HUES48 (cell line): ENCODE results near the gene SLC12A6.
"Not testable (repeated sequence)": the region's sequence is repeated elsewhere in the genome, so short reads cannot be mapped to it uniquely, and the experiment has no call there.

Source experiments
- H3K27ac ChIP-seq: one replicate; pipeline ENCODE4 v1.7.0; 2013; ENCODE audit warnings: low read depth, low read length, inconsistent platforms
- H3K27me3 ChIP-seq: 2 replicates; pipeline ENCODE4 v1.6.1; 2013; ENCODE audit warnings: mild to moderate bottlenecking, low read length; ENCODE audit not compliant: control insufficient read depth, insufficient read depth
- H3K36me3 ChIP-seq: 2 replicates; pipeline ENCODE4 v1.6.1; 2013; ENCODE audit warnings: low read length; ENCODE audit not compliant: control insufficient read depth, insufficient read depth
- H3K4me1 ChIP-seq: 2 replicates; pipeline ENCODE4 v1.6.1; 2013; ENCODE audit warnings: mild to moderate bottlenecking, low read length; ENCODE audit not compliant: control insufficient read depth, insufficient read depth
- H3K4me3 ChIP-seq: 2 replicates; pipeline ENCODE4 v1.5.1; 2013; ENCODE audit warnings: mild to moderate bottlenecking, low read depth, low read length
- H3K9ac ChIP-seq: 2 replicates; pipeline ENCODE4 v1.6.1; 2013; ENCODE audit warnings: mild to moderate bottlenecking, low read depth, low read length, moderate library complexity
- H3K9me3 ChIP-seq: 2 replicates; pipeline ENCODE4 v1.6.1; 2013; ENCODE audit warnings: low read length; ENCODE audit not compliant: control insufficient read depth, insufficient read depth

SLC12A6 gene

DNA sequence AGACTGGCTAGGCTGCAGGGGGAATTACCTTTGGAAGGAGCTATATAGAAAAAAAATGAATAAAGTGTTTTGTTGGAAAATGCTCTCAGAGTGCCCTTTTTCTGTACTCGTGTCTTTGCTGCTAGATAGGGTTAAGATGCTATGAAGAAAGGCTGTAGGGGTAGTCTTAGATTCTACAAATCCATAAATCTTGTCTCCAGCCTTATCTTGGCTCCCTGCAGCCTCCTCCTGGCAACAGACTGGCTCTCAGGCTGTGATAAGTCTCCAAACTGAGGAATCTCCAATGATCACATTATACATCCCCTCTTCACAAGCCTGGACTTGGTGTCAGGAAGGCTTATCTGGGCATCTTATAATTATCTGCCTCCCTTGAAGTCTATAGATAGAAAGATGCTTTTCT is 20.1 kb upstream of the SLC12A6 start:
- Histone ChIP-seq H3K9ac (no peak overlapping the region), H3K27ac (no peak overlapping the region), H3K36me3 (peaks cover 68% of the 10 kb centered on the region), H3K27me3 (no peaks in the 10 kb centered on the region), H3K4me1 (no peaks in the 10 kb centered on the region), H3K9me3 (no peaks in the 10 kb centered on the region), H3K4me3 (no peak overlapping the region)

DNA sequence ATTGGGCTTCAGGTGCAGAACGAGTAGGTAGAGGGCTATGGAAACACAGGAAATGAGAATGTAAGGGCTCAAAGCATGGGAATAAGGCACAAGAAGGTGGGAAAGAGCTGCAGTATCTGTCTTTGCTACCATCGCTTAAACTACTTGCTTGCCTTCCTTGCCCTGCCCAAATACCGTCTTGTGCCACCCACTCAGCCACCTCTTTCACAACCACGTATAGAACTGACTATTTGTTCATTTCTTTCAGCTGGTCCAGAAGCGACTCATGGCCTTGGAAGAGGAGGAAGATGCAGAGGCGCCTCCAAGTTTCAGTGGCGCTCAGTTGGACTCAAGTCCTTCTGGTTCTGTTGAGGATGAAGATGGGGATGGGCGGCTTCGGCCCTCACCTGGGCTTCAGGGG is 17.7 kb upstream of the SLC12A6 start:
- no peaks in the 10 kb centered on the region for H3K4me1 ChIP-seq
- no peaks in the 10 kb centered on the region for H3K9me3 ChIP-seq
- no peak overlapping the region for H3K27ac ChIP-seq
- H3K9ac ChIP-seq, result no peak overlapping the region
- no peak overlapping the region for H3K4me3 ChIP-seq
- H3K36me3 ChIP-seq, result peaks cover 48% of the 10 kb centered on the region
- H3K27me3 ChIP-seq, result no peaks in the 10 kb centered on the region

DNA sequence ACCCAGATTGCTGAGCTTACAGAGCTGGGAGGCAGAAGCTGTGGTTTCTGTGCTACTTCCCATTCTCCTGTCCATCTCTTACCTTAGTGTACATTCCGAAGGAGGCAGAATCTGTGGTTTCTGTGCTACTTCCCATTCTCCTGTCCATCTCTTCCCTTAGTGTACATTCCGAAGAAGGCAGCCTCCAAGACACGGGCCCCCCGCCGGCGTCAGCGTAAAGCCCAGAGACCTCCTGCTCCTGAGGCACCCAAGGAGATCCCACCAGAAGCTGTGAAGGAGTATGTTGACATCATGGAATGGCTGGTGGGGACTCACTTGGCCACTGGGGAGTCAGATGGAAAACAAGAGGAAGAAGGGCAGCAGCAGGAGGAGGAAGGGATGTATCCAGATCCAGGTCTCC is 16.7 kb upstream of the SLC12A6 start:
- Histone ChIP-seq H3K9ac (no peak overlapping the region), H3K9me3 (no peaks in the 10 kb centered on the region), H3K27me3 (no peaks in the 10 kb centered on the region), H3K27ac (no peak overlapping the region), H3K4me1 (no peaks in the 10 kb centered on the region), H3K36me3 (peaks cover 39% of the 10 kb centered on the region), H3K4me3 (no peak overlapping the region)

DNA sequence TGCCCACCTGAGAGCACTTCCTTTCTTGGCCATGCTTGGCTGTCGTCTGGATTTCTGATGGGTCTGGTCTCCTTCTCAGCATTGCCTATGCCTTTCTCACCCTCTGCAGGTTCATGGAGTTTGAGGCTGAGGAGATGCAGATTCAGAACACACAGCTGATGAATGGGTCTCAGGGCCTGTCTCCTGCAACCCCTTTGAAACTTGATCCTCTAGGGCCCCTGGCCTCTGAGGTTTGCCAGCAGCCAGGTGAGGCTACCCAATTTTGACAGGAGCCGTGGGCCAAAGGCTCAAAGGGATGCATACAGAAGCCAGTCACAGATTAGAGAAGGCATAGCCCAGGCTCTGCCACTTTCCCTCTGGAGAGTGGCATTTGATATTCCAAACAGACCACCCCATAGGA is 16.0 kb upstream of the SLC12A6 start:
- Histone ChIP-seq H3K4me3 (no peak overlapping the region), H3K27ac (no peak overlapping the region), H3K4me1 (no peaks in the 10 kb centered on the region), H3K27me3 (no peaks in the 10 kb centered on the region), H3K9ac (no peak overlapping the region), H3K9me3 (no peaks in the 10 kb centered on the region), H3K36me3 (peaks cover 34% of the 10 kb centered on the region)

DNA sequence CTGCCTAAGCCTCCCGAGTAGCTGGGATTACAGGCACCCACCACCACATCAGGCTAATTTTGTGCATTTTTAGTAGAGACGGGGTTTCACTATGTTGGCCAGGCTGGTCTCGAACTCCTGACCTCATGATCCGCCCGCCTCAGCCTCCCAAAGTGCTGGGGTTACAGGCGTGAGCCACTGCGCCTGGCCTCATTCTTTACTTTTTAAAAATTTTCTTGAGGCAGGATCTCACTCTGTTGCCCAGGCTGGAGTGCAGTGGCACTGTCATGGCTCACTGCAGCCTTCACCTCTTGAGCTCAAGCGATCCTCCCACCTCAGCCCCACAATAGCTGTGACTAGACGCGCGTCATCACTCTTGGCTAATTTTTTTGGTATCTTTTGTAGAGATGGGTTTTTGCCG is 15.4 kb upstream of the SLC12A6 start:
- not testable (repeated sequence) for H3K9ac ChIP-seq, H3K4me3 ChIP-seq, H3K4me1 ChIP-seq, H3K27me3 ChIP-seq, H3K9me3 ChIP-seq, H3K27ac ChIP-seq
- peaks cover 27% of the 10 kb centered on the region for H3K36me3 ChIP-seq

DNA sequence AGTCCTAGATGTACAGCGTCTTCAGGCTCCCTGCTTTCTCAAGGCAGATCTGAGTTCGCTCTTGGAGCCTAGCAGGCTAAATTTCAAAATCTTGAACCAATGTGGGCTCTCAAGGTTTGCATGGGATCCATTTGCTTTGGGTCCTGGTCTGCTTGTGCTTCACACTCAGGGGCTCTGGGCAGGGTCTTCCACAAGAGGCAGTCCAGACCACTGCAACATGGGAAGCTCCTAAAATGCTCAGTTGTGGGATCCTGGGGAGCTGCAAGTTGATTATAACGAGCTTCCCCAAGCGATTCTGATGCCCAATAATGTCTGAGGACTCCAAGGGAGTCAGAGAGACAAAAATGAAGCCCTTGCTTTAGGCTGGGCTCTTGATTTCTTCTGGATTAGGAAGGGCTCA is 12.2 kb upstream of the SLC12A6 start:
- H3K9ac ChIP-seq, result no peak overlapping the region
- H3K36me3 ChIP-seq, result 0 out of 2 replicates have a peak, but pooled peaks cover under 1% of the 10 kb centered on the region
- H3K4me1 ChIP-seq, result no peaks in the 10 kb centered on the region
- H3K9me3 ChIP-seq, result no peaks in the 10 kb centered on the region
- no peak overlapping the region for H3K27ac ChIP-seq
- H3K27me3 ChIP-seq, result no peaks in the 10 kb centered on the region
- H3K4me3 ChIP-seq, result no peak overlapping the region

DNA sequence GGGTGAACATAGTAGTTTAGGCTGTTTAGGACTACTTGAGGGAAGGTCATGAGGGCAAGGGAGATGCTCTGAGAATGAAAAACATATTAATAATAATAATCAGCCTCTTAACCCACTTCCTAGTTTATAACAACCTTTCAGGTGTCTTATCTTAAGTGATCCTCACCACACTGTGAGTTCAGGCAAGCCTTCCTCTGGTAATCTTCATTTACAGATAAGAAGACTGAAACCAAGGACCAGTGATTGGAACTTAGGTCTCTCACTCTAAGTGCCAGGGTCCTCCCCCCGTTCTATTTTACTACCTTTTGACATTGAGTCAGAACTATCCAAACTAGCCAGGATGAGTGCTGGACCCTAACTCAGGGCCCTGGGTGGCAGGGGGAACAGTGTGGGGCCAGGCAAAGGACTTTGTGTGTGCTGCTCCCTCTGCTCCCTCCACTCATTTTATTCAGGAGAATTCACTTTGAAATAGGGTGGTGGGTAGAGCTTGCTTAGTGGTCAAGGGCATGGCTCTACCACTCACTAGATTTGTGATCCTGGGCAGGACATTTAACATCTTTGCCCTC is 11.2 kb upstream of the SLC12A6 start:
- no peak overlapping the region for H3K9ac ChIP-seq
- no peak overlapping the region for H3K27ac ChIP-seq
- H3K9me3 ChIP-seq, result no peaks in the 10 kb centered on the region
- H3K27me3 ChIP-seq, result no peaks in the 10 kb centered on the region
- no peaks in the 10 kb centered on the region for H3K36me3 ChIP-seq
- no peak overlapping the region for H3K4me3 ChIP-seq
- no peaks in the 10 kb centered on the region for H3K4me1 ChIP-seq

DNA sequence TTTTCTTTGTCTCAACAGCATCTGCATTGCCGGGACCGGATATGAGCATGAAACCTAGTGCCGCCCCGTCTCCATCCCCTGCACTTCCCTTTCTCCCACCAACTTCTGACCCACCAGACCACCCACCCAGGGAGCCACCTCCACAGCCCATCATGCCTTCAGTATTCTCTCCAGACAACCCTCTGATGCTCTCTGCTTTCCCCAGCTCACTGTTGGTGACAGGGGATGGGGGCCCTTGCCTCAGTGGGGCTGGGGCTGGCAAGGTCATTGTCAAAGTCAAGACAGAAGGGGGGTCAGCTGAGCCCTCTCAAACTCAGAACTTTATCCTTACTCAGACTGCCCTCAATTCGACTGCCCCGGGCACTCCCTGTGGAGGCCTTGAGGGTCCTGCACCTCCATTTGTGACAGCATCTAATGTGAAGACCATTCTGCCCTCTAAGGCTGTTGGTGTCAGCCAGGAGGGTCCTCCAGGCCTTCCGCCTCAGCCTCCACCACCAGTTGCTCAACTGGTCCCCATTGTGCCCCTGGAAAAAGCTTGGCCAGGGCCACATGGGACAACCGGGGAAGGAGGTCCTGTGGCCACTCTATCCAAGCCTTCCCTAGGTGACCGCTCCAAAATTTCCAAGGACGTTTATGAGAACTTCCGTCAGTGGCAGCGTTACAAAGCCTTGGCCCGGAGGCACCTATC is 10.5 kb upstream of the SLC12A6 start:
- H3K9ac ChIP-seq, result no peak overlapping the region
- no peak overlapping the region for H3K4me3 ChIP-seq
- no peaks in the 10 kb centered on the region for H3K9me3 ChIP-seq
- no peak overlapping the region for H3K27ac ChIP-seq
- no peaks in the 10 kb centered on the region for H3K36me3 ChIP-seq
- no peaks in the 10 kb centered on the region for H3K27me3 ChIP-seq
- H3K4me1 ChIP-seq, result 0 out of 2 replicates have a peak, but pooled peaks cover 5% of the 10 kb centered on the region

DNA sequence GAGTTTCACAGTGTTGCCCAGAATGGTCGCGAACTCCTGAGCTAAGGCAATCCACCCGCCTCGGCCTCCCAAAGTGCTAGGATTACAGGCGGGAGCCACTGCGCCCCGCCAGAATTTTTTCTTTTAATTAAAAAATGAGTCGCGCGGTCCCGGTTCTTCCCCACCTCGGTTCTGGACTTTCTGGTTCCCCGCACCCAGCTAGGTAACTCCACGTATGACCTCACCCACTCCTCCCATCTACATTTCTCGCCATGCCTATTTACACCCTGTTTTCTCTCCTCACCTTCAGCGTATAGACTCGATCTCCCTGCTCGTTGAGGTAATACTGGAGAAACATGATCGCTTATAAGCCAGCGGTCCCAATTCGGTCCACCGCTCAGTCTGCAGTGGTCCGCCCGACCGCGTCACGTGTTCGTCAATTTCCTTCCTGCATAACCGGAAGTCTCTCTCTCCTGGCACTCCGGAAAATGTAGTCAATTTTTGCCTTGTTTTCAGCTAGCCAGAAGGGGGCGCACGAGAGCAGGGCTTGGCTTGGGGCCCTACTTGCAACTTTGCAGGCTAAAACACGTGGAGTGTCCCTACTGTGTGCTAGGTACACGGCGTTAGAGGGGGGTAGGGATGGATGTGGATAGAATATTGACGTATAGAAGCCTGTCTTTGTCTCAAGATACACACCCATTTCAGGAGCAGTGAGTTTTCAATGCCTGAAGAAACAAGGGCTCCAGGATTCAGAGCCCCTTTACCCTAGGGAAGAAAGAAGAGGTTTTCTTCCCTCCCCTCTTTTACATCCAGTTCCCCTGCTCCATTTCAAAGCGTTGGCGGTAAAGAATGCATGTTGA is 5.4 kb upstream of the SLC12A6 start, which contains the start of the genes NOP10 and NUTM1:
Gene NOP10, minus strand, starts transcription at position 400 of the 839 bp plus-strand sequence. Its CDS starts 63 bp downstream, at position 337.
Gene NUTM1, plus strand, starts transcription at position 579 of the 839 bp plus-strand sequence. CDS start 382 bp downstream, outside the sequence.
- peak within 1 kb of the TSS; percentile 88 for H3K9ac ChIP-seq
- H3K36me3 ChIP-seq, result peaks cover 30% of the 10 kb centered on the region
- no peaks in the 10 kb centered on the region for H3K27me3 ChIP-seq
- H3K9me3 ChIP-seq, result no peaks in the 10 kb centered on the region
- peak within 1 kb of the TSS; percentile 89 for H3K27ac ChIP-seq
- H3K4me3 ChIP-seq, result peak within 1 kb of the TSS; percentile 92
- H3K4me1 ChIP-seq, result 0 out of 2 replicates have a peak, but pooled peaks cover 5% of the 10 kb centered on the region

DNA sequence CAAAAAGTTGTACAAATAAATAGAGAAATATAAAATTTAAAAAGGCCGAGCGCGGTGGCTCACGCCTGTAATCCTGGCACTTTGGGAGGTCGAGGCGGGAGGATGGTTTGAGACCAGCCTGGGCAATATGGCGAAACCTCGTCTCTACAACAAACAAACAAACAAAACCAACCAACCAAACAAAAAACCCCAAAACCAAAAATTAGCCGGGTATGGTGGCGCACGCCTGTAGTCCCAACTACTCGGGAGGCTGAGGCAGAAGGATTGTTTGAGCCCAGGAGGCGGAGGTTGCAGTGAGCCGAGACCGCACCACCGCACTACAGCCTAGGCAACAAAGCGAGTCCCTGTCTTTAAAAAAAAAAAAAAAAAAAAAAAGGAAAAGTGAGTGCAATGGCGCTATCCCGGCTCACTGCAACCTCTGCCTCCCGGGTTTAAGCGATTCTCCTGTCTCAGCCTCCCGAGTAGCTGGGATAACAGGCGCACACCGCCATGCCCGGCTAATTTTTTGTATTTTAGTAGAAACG is 4.7 kb upstream of the SLC12A6 start:
- peak overlapping the region; percentile 92 for H3K4me3 ChIP-seq
- peak overlapping the region; percentile 88 for H3K9ac ChIP-seq
- peaks cover 30% of the 10 kb centered on the region for H3K36me3 ChIP-seq
- H3K27ac ChIP-seq, result peak overlapping the region; percentile 89
- not testable (repeated sequence) for H3K27me3 ChIP-seq, H3K9me3 ChIP-seq, H3K4me1 ChIP-seq
